HG02759 (cell line): Measurements from ENCODE around the gene RHOXF1.
"Not testable (repeated sequence)": the region's sequence is repeated elsewhere in the genome, so short reads cannot be mapped to it uniquely, and the experiment has no call there.

Experiments used
- ATAC-seq: cut with Tn5 transposase; IDR thresholded peaks from one replicate; pipeline ENCODE4 v1.9.1; 2021; ENCODE audit warnings: mild to moderate bottlenecking, moderate library complexity; ENCODE audit not compliant: unreplicated experiment

RHOXF1 gene

GRCh38 chrX:120115438-120115963 lies at the start of gene RHOXF1:
TSS of gene RHOXF1 (minus strand) at chrX:120115913. CDS start at chrX:120115862, 51 bp downstream.
- ATAC-seq: no peak

GRCh38 chrX:120159086-120159485 lies 43.4 kb upstream of the RHOXF1 start:
- ATAC-seq: not testable (repeated sequence)

- not testable (repeated sequence) for ATAC-seq
These were observed 42.6 kb upstream of the RHOXF1 start, which contains the start of gene RHOXF2 for GRCh38 chrX:120158313-120158712. TSS of gene RHOXF2 (plus strand) at chrX:120158613. CDS start at chrX:120158751, 138 bp downstream.

GRCh38 chrX:120150109-120150744 lies 34.5 kb upstream of the RHOXF1 start:
- not testable (repeated sequence) for ATAC-seq

GRCh38 chrX:120147537-120147936 lies 31.8 kb upstream of the RHOXF1 start:
- no peak for ATAC-seq

GRCh38 chrX:120146323-120146722 lies 30.6 kb upstream of the RHOXF1 start:
- not testable (repeated sequence) for ATAC-seq

GRCh38 chrX:120145295-120145925 lies 29.7 kb upstream of the RHOXF1 start:
- ATAC-seq: no peak

- ATAC-seq: no peak
These were observed 28.6 kb upstream of the RHOXF1 start for GRCh38 chrX:120144178-120144844.

- ATAC-seq: no peak
These were observed 24.7 kb upstream of the RHOXF1 start for GRCh38 chrX:120140293-120140981.

- ATAC-seq: no peak
These were observed 21.7 kb upstream of the RHOXF1 start for GRCh38 chrX:120137439-120137838.

GRCh38 chrX:120136840-120137239 lies 21.1 kb upstream of the RHOXF1 start:
- no peak for ATAC-seq

GRCh38 chrX:120136128-120136527 lies 20.4 kb upstream of the RHOXF1 start:
- ATAC-seq: no peak

GRCh38 chrX:120128306-120128846 lies 12.7 kb upstream of the RHOXF1 start:
- not testable (repeated sequence) for ATAC-seq

GRCh38 chrX:120125444-120125843 lies 9.7 kb upstream of the RHOXF1 start:
- ATAC-seq: no peak

GRCh38 chrX:120120223-120120622 lies 4.5 kb upstream of the RHOXF1 start:
- ATAC-seq: no peak

GRCh38 chrX:120111611-120112010 lies 4.1 kb downstream of the RHOXF1 start:
- no peak for ATAC-seq

- ATAC-seq: no peak
These were observed 6.3 kb downstream of the RHOXF1 start for GRCh38 chrX:120109378-120109777.

- ATAC-seq: not testable (repeated sequence)
These were observed 11.0 kb downstream of the RHOXF1 start for GRCh38 chrX:120104707-120105106.

GRCh38 chrX:120101057-120101456 lies 14.7 kb downstream of the RHOXF1 start:
- not testable (repeated sequence) for ATAC-seq

GRCh38 chrX:120090208-120090607 lies 25.5 kb downstream of the RHOXF1 start:
- ATAC-seq: no peak
